Liver (tissue), 9 donors: ENCODE results near the gene MS4A6E. TPM values are rescaled to one million over a fixed set of nuclear protein-coding genes. Genes with fewer than 3 reads are reported as not detected.

Source experiments
- DNase-seq: peaks from one replicate; pipeline ENCODE4 v3.0.0-alpha.2; 2017; ENCODE audit warnings: low spot score
- H3K27ac ChIP-seq, 2 donors: one replicate each; pipeline ENCODE4 v1.7.0; 2013; ENCODE audit warnings: inconsistent platforms in 2 of 2, low read length in 2 of 2, control low read depth in 1 of 2, low read depth in 1 of 2, mild to moderate bottlenecking in 1 of 2
- H3K27me3 ChIP-seq, 4 donors: one replicate each; pipeline versions ENCODE4 v1.6.1 to v1.7.0; 2013; ENCODE audit warnings: low read length in 3 of 4, inconsistent platforms in 1 of 4, mild to moderate bottlenecking in 1 of 4, moderate library complexity in 1 of 4; ENCODE audit not compliant: control insufficient read depth in 4 of 4, insufficient read depth in 4 of 4
- H3K36me3 ChIP-seq, 4 donors: one replicate each; pipeline versions ENCODE4 v1.6.1 to v1.7.0; 2013; ENCODE audit warnings: low read length in 3 of 4, mild to moderate bottlenecking in 3 of 4, low read depth in 1 of 4, moderate library complexity in 1 of 4; ENCODE audit not compliant: control insufficient read depth in 4 of 4, insufficient read depth in 3 of 4
- H3K4me1 ChIP-seq, 4 donors: one replicate each; pipeline versions ENCODE4 v1.6.1 to v1.7.0; 2013; ENCODE audit warnings: low read length in 3 of 4, mild to moderate bottlenecking in 3 of 4, moderate library complexity in 1 of 4; ENCODE audit not compliant: control insufficient read depth in 4 of 4, insufficient read depth in 4 of 4
- H3K4me3 ChIP-seq, 3 donors: one replicate each; pipeline versions ENCODE4 v1.6.1 to v1.7.0; 2013; ENCODE audit warnings: low read length in 3 of 3, control low read depth in 1 of 3, low read depth in 1 of 3, mild to moderate bottlenecking in 1 of 3
- H3K9ac ChIP-seq, 2 donors: one replicate each; pipeline ENCODE4 v1.7.0; 2013; ENCODE audit warnings: low read length in 2 of 2, mild to moderate bottlenecking in 2 of 2, moderate library complexity in 2 of 2, control low read depth in 1 of 2, low read depth in 1 of 2
- H3K9me3 ChIP-seq, 4 donors: one replicate each; pipeline versions ENCODE4 v1.6.1 to v1.7.0; 2013; ENCODE audit warnings: low read length in 3 of 4; ENCODE audit not compliant: control insufficient read depth in 4 of 4
- EGR1 ChIP-seq, 2 donors: IDR thresholded peaks; 2 replicates each; pipeline ENCODE4 v1.6.1; 2016 to 2018; ENCODE audit warnings: antibody characterized with exemption in 2 of 2, low read depth in 2 of 2
- FOXA1 ChIP-seq: IDR thresholded peaks from 2 replicates; pipeline ENCODE4 v1.6.1; 2016; ENCODE audit warnings: antibody characterized with exemption
- FOXA2 ChIP-seq: IDR thresholded peaks from 2 replicates; pipeline ENCODE4 v1.6.1; 2016; ENCODE audit warnings: antibody characterized with exemption
- GABPA ChIP-seq, 2 donors: IDR thresholded peaks in 1 of 2; conservative IDR thresholded peaks in 1 of 2; 2 replicates each; pipeline ENCODE4 v1.6.1; 2016; ENCODE audit warnings: antibody characterized with exemption in 2 of 2, mild to moderate bottlenecking in 1 of 2, moderate library complexity in 1 of 2
- HNF4A ChIP-seq, 2 donors: conservative IDR thresholded peaks; 2 replicates each; pipeline ENCODE4 v1.6.1; 2016; ENCODE audit warnings: antibody characterized with exemption in 2 of 2, mild to moderate bottlenecking in 2 of 2
- HNF4G ChIP-seq: IDR thresholded peaks from 2 replicates; pipeline ENCODE4 v1.6.1; 2016; ENCODE audit warnings: antibody characterized with exemption
- JUND ChIP-seq, 2 donors: IDR thresholded peaks; 2 replicates each; pipeline ENCODE4 v1.6.1; 2016; ENCODE audit warnings: antibody characterized with exemption in 2 of 2
- NR2F2 ChIP-seq: IDR thresholded peaks from 2 replicates; pipeline ENCODE4 v1.6.1; 2016; ENCODE audit warnings: antibody characterized with exemption
- RAD21 ChIP-seq, 2 donors: IDR thresholded peaks; 2 replicates each; pipeline ENCODE4 v1.6.1; 2016; ENCODE audit warnings: antibody characterized with exemption in 2 of 2, mild to moderate bottlenecking in 2 of 2
- RXRA ChIP-seq, 2 donors: IDR thresholded peaks; 2 replicates each; pipeline ENCODE4 v1.6.1; 2017 to 2018; ENCODE audit warnings: antibody characterized with exemption in 2 of 2, mild to moderate bottlenecking in 1 of 2
- SP1 ChIP-seq: IDR thresholded peaks from 2 replicates; pipeline ENCODE4 v1.6.1; 2018; ENCODE audit warnings: antibody characterized with exemption, mild to moderate bottlenecking
- TAF1 ChIP-seq: conservative IDR thresholded peaks from 2 replicates; pipeline ENCODE4 v1.6.1; 2016; ENCODE audit warnings: antibody characterized with exemption, mild to moderate bottlenecking
- YY1 ChIP-seq: IDR thresholded peaks from 2 replicates; pipeline ENCODE4 v1.6.1; 2016; ENCODE audit warnings: antibody characterized with exemption, mild to moderate bottlenecking
- WGBS: extraction: QIAGEN DNeasy Blood & Tissue Kit; methylation state at CpG from one replicate; pipeline ENCODE4 v1.1.7; 2013; 5-methylcytosine and 5-hydroxymethylcytosine counted together
- polyA plus RNA-seq, 2 donors: library from polyadenylated mRNA; stranded (reverse) in 1 of 2; unstranded in 1 of 2; fragments of 200-250 nt in 1 of 2; fragments of >200 nt in 1 of 2; fragmentation: Nextera tagmentation in 1 of 2; extraction: Ambion mirVana in 1 of 2; gene quantifications; one replicate each; pipeline versions ENCODE4 v1.2.1 to v1.2.3, GENCODE V29; 2013 to 2015
- total RNA-seq, 2 donors: library from RNA; depleted of rRNA; stranded (reverse); fragments of >200 nt; gene quantifications; one replicate each; pipeline ENCODE4 v1.2.3, GENCODE V29; 2014
- TF ChIP-seq, protein P1 (sequence below): IDR thresholded peaks from 2 replicates; pipeline ENCODE4 v1.6.1; 2016; ENCODE audit warnings: antibody characterized with exemption
- TF ChIP-seq, protein P2 (sequence below): IDR thresholded peaks from 2 replicates; pipeline ENCODE4 v1.6.1; 2016; ENCODE audit warnings: antibody characterized with exemption
- TF ChIP-seq, protein P3 (sequence below): fragments of 150-350 bp; IDR thresholded peaks from 2 replicates; pipeline ENCODE4 v1.5.1; 2017; ENCODE audit warnings: improper control_type of control experiment, low read depth, low read length; ENCODE audit not compliant: missing input control
- TF ChIP-seq, protein P4 (sequence below): IDR thresholded peaks from 2 replicates; pipeline ENCODE4 v1.6.1; 2016; ENCODE audit warnings: antibody characterized with exemption
- donor health status: healthy.
- donor health status: healthy.
- donor health status: healthy.
- donor health status: healthy.
- donor health status: healthy.

The MS4A6E gene
- total and polyA plus RNA-seq, 4 donors = 0.22 to 0.75 TPM; not detected in 2

DNA sequence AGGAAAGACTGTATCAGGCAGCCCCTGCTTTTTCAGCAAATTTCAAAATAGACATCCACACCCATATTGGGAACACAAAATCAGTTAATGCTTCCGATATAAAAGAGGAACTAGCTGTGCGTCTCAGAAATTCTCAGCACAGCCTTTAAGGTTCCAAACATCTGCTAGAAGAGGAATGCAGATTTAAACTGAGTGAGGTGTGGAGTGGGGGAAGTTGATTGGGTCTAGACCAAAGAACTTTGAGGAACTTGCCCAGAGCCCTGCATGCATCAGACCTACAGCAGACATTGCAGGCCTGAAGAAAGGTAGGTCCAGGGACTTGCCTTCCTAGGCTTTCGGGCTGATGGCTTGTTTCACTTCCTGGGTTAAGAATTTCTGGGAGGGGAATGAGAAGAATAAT is 46.6 kb upstream of the MS4A6E start, which contains the start of gene MS4A4A:
Gene MS4A4A, plus strand, starts transcription at position 255 of the 400 bp plus-strand sequence. Its CDS starts 10 bp downstream, at position 265.
- no peak within 1 kb of the TSS for H3K9ac ChIP-seq
- H3K27ac ChIP-seq = peak within 1 kb of the TSS; percentile 37 to 54
- no peak for TF ChIP-seq HNF4G
- TF ChIP-seq FOXA1 = no peak
- no peak for TF ChIP-seq EGR1 (IDR thresholded peaks at IDR 0.05; ENCODE audit: low read depth in 2 of 2)
- no peak for TF ChIP-seq HNF4A (conservative IDR thresholded peaks at IDR 0.05)
- TF ChIP-seq, protein P1, sequence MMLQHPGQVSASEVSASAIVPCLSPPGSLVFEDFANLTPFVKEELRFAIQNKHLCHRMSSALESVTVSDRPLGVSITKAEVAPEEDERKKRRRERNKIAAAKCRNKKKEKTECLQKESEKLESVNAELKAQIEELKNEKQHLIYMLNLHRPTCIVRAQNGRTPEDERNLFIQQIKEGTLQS = no peak
- TF ChIP-seq FOXA2 = no peak
- no peak for TF ChIP-seq YY1
- no peak for TF ChIP-seq NR2F2
- no peak for TF ChIP-seq JUND (IDR thresholded peaks at IDR 0.05)
- H3K9me3 ChIP-seq = no peaks in the 10 kb centered on the region
- 69% methylated on average over 3 of the region's 3 CpGs for WGBS
- no peak for DNase-seq
- peaks cover 0 to 3% (median 0%) of the 10 kb centered on the region in 4 donors for H3K27me3 ChIP-seq
- no peaks in the 10 kb centered on the region for H3K36me3 ChIP-seq
- H3K4me1 ChIP-seq = no peaks in the 10 kb centered on the region
- H3K4me3 ChIP-seq = peak within 1 kb of the TSS in 1 of 3 donors; percentile 14

DNA sequence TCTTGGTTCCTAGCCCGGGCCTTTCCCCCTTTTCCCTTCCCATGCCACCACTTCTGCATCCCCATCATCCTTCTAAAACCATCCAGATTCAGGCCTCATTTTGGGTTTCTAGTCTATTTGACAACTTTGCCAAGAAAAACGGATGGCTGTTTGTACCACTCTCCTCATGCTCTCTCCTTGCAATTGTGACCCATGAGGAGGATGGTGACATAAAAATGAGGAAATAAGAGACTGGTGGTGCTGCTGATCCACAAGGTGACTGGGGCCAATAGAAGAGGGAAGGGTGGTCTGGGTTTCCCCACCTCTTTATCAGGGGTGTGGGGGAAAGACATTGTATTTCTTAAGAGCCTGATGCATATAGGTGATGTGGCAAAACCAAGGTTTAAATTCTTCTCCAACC is 45.6 kb upstream of the MS4A6E start:
- no peaks in the 10 kb centered on the region for H3K9me3 ChIP-seq
- H3K4me1 ChIP-seq = no peaks in the 10 kb centered on the region
- no peak overlapping the region for H3K4me3 ChIP-seq
- peaks cover 0 to 3% (median 0%) of the 10 kb centered on the region in 4 donors for H3K27me3 ChIP-seq
- no peak for DNase-seq
- H3K9ac ChIP-seq = no peak overlapping the region
- TF ChIP-seq GABPA (IDR thresholded peaks at IDR 0.05 in 1 of 2, conservative IDR thresholded peaks at IDR 0.05 in 1 of 2) (no peak), JUND (IDR thresholded peaks at IDR 0.05) (no peak), FOXA2 (no peak), YY1 (no peak)
- TF ChIP-seq, protein P2, sequence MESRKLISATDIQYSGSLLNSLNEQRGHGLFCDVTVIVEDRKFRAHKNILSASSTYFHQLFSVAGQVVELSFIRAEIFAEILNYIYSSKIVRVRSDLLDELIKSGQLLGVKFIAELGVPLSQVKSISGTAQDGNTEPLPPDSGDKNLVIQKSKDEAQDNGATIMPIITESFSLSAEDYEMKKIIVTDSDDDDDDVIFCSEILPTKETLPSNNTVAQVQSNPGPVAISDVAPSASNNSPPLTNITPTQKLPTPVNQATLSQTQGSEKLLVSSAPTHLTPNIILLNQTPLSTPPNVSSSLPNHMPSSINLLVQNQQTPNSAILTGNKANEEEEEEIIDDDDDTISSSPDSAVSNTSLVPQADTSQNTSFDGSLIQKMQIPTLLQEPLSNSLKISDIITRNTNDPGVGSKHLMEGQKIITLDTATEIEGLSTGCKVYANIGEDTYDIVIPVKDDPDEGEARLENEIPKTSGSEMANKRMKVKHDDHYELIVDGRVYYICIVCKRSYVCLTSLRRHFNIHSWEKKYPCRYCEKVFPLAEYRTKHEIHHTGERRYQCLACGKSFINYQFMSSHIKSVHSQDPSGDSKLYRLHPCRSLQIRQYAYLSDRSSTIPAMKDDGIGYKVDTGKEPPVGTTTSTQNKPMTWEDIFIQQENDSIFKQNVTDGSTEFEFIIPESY = no peak
- TF ChIP-seq, protein P3, sequence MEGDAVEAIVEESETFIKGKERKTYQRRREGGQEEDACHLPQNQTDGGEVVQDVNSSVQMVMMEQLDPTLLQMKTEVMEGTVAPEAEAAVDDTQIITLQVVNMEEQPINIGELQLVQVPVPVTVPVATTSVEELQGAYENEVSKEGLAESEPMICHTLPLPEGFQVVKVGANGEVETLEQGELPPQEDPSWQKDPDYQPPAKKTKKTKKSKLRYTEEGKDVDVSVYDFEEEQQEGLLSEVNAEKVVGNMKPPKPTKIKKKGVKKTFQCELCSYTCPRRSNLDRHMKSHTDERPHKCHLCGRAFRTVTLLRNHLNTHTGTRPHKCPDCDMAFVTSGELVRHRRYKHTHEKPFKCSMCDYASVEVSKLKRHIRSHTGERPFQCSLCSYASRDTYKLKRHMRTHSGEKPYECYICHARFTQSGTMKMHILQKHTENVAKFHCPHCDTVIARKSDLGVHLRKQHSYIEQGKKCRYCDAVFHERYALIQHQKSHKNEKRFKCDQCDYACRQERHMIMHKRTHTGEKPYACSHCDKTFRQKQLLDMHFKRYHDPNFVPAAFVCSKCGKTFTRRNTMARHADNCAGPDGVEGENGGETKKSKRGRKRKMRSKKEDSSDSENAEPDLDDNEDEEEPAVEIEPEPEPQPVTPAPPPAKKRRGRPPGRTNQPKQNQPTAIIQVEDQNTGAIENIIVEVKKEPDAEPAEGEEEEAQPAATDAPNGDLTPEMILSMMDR = no peak
- TF ChIP-seq, protein P4, sequence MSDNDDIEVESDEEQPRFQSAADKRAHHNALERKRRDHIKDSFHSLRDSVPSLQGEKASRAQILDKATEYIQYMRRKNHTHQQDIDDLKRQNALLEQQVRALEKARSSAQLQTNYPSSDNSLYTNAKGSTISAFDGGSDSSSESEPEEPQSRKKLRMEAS = no peak
- 38% methylated on average over 2 of the region's 2 CpGs for WGBS
- peak overlapping the region in 1 of 2 donors; percentile 54 for H3K27ac ChIP-seq
- H3K36me3 ChIP-seq = no peaks in the 10 kb centered on the region

DNA sequence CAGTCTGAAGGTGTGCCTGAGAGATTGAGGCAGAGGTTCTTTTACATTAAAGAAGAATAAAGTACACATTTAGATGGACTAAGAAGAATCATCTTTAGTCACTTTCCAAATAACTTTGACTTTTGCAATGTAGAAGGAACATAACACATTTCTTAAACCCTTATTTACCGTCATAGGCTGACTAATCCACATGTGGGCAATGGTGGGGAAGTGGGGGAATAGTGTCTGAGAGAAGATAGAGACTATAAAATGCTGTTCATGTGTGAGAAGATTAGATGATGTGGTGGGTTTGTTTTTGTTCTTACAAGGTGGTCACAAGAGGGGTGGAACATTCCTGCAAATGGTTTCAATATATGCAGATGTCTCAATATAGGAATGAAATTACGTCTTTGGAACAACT is 44.8 kb upstream of the MS4A6E start:
- Histone ChIP-seq H3K27ac (no peak overlapping the region), H3K27me3 (peaks cover 0 to 3% (median 0%) of the 10 kb centered on the region in 4 donors), H3K4me1 (no peaks in the 10 kb centered on the region), H3K9me3 (no peaks in the 10 kb centered on the region), H3K4me3 (no peak overlapping the region), H3K36me3 (no peaks in the 10 kb centered on the region), H3K9ac (no peak overlapping the region)
- 73% methylated on average over 2 of the region's 2 CpGs for WGBS
- no peak for DNase-seq
- TF ChIP-seq, protein P4 = no peak
- TF ChIP-seq HNF4G (no peak), YY1 (no peak), RXRA (IDR thresholded peaks at IDR 0.05) (no peak), FOXA2 (no peak), TAF1 (no peak), GABPA (IDR thresholded peaks at IDR 0.05 in 1 of 2, conservative IDR thresholded peaks at IDR 0.05 in 1 of 2) (no peak), NR2F2 (no peak), RAD21 (IDR thresholded peaks at IDR 0.05) (no peak), JUND (IDR thresholded peaks at IDR 0.05) (no peak), SP1 (no peak), EGR1 (IDR thresholded peaks at IDR 0.05; ENCODE audit: low read depth in 2 of 2) (no peak), HNF4A (conservative IDR thresholded peaks at IDR 0.05) (no peak), FOXA1 (no peak)
- TF ChIP-seq, protein P3 = no peak
- TF ChIP-seq, protein P2 = no peak
- TF ChIP-seq, protein P1 = no peak
